Epithelial cell of prostate (primary cell): ENCODE data around the gene PGM5.

Experiments used
- DNase-seq: peaks from one replicate; pipeline ENCODE4 v3.0.0-alpha.2; 2011; ENCODE audit warnings: low read depth, low spot score
- H3K27ac ChIP-seq: fragments of 450-650 bp; 2 replicates; pipeline ENCODE4 v1.5.1; 2017; ENCODE audit warnings: mild to moderate bottlenecking

Gene PGM5

DNA sequence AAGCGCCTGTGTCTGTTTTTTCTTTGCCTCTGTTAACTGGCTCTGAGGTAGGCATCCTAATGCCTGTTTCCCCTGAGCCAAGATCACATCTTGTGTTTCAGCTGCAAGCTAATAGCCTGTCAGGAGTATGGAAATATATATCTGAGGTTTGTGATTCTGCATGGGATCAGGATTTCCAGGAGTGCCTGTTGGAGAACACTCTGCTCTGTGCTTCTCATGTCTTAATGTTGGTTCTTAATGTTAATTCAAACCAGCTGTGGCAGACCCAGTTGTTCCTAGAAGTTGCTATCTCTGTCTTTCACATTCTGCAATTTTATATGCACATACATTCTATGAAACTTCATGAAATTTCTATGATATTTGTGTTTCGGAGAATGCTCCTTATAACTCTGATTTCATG is 72.1 kb downstream of the PGM5 start:
- no peak overlapping the region for H3K27ac ChIP-seq
- DNase-seq: no peak

DNA sequence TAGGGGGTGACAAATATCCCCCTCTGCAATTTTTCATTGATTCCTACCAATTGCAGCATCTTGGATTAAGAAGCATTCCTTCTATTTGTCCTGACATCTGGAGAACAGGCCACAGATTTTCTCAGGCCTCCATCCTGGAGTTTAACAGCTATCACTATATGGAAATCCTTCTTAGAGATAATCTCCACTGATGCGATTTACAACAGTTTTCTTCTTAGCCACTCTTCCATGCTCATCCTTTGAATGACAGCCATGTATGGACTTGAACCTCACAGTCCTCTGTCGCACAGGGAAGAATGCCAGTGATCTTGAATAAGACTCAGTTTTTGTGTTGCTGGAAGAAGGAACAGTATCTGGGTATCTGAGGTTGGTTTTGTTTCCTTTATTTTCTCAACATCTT is 73.2 kb downstream of the PGM5 start:
- DNase-seq: no peak
- H3K27ac ChIP-seq: no peak overlapping the region

DNA sequence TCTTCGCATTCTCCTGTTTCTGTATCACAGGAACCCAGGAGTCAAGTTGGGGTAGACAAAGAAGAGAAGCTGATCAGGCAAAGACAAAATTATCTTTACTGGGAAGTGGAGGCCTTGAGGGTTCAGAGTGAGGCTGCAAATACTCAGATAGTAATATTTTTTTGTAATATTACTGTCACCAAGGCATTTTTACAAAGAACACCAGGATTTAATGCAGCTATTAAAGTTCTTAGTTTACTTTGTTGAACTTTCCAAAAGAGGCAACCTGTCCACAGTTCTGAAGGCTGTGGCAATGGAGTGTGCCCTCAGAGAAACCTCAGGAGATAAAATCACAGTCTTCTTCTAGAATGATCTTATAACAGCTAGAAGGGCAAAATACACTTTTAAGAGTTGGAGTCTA is 74.9 kb downstream of the PGM5 start:
- H3K27ac ChIP-seq: no peak overlapping the region
- no peak for DNase-seq

DNA sequence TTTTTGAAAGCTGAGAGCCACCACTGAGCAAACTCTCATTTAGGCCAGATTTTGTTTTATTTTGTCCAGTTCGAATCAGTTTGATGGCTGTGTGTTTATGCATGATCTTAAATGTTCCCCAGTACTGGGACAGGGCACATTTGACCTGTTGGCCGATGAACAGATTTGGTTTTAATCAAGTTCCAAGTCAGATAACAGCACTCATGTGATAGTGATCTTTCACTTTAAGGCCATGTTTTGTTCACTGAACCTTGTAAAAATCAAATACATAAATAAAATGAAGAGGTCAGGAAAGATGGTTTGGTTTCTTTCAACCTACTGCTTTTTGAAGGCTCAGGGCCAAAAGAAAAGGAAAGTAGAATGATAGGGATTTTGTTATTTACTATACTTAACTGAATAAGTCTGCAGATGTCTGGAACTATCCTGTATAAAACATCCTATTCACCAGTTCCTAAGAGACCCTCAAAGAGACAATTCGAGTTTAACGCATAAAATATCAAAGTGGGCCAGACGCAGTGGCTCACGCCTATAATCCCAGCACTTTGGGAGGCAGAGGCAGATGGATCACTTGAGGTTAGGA is 77.2 kb downstream of the PGM5 start:
- DNase-seq: no peak
- no peak overlapping the region for H3K27ac ChIP-seq

DNA sequence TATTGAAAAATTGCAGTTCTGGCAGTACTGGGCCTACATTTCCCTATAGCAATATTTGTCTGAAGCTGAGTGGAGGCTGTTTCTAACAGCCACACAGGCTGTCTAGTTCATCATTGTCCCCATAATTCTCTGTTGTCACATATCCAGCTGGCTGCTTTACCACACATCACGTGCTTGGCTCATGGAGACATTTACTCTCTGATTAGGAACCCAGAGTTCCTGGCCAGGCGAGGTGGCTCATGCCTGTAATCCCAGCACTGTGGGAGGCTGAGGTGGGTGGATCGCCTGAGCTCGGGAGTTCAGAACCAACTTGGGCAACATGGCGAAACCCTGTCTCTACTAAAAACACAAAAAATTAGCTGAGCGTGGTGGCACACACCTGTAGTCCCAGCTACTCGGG is 81.4 kb downstream of the PGM5 start:
- no peak for DNase-seq
- no peak overlapping the region for H3K27ac ChIP-seq

DNA sequence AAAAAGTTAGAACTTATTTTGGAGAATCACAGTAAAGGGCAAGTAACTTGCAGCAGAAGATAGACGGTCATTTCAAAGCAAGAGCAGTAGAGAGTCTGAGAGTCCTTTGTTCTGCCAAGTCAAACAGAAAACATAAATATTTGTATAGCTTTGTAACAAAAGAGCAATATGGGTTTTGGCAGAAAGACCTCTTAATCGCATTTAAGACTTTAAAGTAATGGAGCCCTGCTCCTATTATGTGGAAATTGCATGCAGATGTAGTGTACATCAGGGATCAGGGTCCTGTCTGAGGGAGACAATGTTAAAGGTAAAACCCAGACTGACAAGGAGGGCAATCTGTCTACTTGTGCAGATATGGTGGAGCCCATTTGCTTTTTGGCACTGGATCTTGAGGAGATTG is 87.2 kb downstream of the PGM5 start:
- no peak for DNase-seq
- H3K27ac ChIP-seq: no peak overlapping the region

DNA sequence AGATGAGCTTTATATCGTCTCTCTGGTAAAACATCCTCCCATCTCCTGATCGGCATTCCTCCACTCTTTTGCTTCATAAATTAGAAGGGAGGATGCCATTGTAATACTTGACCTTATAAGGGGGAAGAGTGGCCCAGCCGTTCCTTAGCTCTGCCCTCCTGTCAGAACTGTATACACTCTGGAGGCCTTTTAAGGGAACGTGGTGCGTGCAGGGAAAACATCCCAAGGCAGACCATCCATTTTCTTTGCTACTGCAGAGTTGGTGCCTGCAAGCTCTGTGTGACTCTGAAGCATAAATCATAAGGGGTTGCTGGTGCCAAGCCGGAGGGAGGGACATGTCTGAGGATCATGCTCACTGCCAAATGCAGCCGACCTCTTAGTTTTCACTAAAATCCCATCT is 90.4 kb downstream of the PGM5 start:
- no peak overlapping the region for H3K27ac ChIP-seq
- DNase-seq: no peak

DNA sequence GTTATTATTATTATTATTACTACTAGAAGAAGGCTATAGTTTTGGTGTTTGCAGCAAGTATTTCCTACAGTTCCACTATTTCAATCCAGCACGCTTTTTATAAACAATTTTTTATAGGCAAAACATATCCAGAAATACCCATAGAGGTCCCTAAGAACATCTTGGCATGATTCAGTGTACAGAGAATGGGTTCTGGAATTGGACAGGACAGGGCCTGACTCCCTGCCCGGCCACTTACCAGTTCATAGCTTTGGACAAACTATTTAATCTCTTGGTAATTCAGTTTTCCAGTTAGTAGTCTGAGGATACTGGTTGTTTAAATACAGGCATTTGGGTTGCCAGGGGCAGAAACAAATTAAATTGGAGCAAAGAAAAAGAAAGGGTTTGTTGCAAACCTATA is 91.2 kb downstream of the PGM5 start:
- H3K27ac ChIP-seq: no peak overlapping the region

DNA sequence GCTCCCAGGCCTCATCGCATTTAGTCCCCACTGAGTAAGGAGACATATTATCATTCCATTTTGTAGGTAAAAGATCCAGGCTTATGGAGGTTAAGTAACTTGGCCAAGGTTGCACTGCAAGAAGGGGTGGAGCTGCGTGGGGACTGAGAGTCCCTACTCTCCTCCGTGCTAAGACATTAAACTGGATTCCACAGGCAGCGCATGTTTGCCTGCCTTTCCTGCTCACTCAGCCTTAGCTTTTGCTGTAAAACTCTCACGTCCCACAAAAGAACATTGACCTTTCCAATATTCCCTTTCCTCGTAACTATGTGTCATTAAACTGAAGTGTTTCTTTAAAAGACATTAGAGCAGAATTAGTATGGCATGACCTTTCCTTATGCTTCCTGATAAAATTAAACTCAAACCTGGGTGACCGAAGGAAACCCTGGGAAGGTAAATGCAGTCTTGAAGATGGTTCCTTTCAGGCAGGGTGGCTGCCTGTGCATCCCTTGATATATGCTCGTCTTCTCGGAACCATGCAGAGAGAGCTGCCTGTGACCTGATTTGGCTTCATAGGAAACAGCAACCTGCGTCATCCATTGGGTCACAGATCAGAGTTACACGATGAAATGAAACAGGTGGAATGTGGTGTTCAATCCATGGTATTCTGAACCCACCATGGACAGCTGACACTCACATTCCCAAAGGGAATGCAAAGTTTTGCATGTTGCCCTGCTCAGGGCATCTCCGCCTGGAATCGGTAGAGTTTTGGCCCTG is 98.3 kb downstream of the PGM5 start:
- DNase-seq: no peak
- no peak overlapping the region for H3K27ac ChIP-seq

More for the DNA sequence above, 91.2 kb downstream of the PGM5 start:
- DNase-seq: no peak

DNA sequence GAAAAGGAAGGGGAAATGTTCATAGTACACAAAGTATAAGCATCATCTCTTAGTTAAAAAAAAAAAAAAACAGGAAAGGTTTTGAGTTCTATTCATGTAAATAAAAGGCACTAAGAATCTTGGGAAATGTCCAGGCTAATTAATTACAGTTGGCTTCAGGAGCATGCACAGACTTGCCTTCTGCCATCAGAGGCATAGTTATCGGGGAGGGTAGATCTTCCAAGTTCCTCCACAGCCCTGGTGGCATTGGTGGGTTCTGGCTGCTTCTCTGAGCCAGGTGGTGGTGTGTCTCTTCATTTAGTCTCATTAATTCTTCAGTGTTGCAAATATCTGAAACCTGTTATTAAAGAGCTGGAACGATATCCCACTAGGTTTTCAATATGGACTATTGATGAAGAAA is 99.0 kb downstream of the PGM5 start:
- DNase-seq: no peak
- no peak overlapping the region for H3K27ac ChIP-seq

DNA sequence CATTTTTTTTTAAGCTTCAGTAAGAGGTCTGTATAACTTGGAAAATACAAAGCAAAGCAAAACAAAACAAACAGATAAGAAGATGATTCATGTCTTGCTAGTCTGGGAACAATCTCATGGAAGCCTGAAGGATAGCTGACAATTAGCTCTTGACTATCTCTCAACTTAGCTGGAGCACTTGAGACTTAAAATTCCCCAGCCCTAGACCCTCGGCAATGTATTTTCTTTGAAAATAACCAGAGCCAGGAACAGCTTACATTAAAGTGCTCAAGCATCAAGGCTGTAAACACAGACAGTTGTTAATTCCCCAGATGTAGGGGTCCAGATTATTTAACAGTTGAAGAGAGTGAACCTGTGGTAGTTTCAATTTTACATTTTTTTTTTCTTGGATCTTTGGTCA is 101.4 kb downstream of the PGM5 start:
- no peak overlapping the region for H3K27ac ChIP-seq
- no peak for DNase-seq

DNA sequence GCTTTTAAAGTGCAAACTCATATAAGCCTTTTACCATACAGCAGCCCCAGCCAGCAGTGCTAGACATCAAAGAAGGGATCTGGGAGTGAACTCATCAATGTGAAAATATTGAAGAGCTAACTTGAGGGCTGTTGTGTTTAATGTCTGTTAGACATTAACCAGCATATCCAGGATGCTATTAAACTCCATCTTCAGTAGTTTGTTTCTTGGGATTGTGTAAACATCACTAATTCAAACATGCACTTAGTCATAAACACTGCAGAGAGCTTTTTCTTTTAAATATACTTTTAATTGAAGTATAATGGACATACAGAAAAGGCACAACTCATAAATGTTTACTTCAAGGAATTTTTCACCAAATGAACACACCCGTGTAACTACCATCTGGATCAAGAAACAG is 102.5 kb downstream of the PGM5 start:
- no peak for DNase-seq
- no peak overlapping the region for H3K27ac ChIP-seq

DNA sequence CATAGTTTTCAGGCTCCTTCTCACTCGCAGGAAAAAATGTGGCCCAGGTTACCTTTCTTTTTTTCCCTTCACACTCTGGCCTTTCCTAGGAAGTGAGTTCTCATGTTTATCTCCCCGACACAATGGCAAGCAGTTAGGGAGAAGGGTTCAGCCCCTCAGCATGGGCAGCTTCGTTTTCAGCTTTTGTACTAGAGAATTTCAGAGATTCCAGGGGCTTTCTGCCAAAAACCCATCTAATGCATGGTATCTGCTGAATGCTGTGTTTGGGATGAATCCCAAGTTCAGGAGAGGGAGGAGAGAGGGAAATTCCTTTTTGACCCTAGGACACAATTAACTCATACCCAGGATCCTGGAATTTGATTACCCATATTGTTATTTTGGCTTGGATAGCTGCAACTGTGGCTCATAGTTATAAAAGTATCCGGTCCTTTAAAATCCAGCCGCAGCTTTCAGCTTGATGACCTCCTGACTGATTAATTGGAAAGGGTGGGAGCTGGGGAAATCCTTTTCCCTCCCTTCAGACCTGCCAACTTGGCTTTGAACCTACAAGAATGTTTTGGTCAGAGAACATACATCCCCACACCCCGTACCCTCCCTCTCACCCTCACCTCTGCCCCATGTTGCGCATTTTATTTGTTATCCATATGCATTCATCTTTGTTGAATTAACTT is 105.8 kb downstream of the PGM5 start:
- DNase-seq: no peak
- H3K27ac ChIP-seq: no peak overlapping the region

DNA sequence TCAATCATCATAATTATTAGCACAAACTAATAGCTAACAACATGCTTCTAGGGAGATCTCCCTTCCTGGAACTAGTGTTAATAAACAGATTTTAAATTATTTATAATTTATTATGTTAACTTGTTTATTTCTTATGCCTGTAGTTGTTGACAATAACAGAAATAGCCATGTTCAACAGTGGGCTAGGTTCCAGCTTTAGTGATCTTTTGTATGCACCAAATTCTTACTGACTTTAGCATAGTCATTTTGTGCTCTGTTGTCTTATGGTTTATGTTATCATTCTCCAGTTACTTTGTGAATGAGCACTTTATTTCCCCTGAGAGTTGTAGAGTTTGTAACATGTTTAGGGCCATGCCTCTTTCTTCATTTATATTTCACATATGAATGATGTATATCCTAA is 113.7 kb downstream of the PGM5 start:
- no peak for DNase-seq
- no peak overlapping the region for H3K27ac ChIP-seq

DNA sequence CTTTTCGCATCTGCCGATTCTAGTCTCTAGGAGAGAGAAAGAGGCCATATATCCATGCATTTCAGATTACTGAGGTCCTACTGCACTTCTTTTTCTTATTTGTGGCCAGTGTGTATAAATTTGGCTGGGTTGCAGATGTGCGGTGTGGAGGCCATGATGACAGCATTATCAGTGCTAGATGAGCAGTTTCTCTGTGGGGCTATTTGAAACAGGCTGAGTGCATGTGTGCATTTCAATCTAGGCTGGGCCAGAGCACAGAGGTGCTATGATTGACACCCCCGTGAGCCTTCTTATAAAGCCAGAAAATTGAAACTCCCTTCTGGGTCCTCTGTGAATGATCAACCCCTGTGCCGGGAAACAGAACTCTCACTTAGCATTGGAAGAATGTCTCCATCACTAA is 114.2 kb downstream of the PGM5 start:
- no peak overlapping the region for H3K27ac ChIP-seq
- no peak for DNase-seq

DNA sequence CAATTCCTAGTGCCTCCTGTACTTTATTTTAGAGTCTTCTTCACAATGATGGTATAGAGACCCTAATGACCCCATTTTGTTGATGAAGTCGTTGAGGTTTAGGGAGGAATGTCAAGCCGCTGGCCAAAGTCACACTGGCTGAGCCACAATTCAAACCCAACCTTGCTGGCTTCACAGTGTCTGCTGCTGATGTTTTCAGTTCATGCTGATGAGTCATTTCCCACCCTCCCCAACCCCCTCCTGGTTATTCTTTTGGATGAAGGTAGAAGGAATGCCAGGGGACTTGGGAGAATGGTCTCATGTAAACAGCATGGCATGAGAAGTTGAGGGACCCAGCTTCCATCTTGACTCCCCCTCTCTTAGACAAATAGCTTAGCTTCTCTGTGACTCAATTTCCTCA is 115.7 kb downstream of the PGM5 start:
- DNase-seq: no peak

DNA sequence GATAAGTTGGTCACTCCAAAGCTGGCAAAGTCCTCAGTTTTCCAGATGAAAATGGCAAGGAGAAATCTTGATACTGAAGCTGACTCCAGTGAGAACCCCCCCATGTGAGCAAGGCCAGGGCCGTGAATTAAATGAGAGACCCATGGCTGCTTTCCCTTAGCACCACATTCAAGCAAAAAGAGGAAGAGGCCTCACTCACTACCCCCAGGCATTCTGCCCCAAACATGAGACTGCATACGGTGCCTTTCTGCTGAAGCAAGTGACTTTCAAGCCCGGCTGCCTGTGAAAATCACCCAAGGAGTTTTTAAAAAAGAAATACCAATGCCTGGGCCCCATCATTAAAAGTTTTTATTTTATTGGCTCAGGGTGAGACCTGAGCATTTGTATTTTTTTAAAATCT is 117.4 kb downstream of the PGM5 start:
- no peak for DNase-seq

More for the DNA sequence above, 115.7 kb downstream of the PGM5 start:
- no peak overlapping the region for H3K27ac ChIP-seq

DNA sequence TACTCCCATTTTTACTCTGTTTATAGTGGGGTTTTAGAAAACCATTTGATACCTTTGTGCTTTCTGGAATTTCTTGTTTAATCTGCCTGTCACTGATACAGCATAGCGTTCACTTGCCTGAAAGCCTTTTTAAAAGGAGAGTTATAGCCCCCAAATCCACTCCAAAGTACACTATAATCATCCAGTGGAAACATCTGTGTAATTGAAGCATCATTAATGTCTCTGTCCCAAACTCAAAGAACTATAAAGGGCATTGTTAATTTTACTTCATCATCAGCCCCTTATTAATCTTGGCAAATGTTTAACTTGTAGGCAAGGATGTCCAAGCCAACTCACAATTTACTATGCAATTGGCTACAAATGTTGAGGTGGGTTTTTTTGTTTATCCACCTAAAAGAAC is 120.0 kb downstream of the PGM5 start:
- no peak for DNase-seq
- no peak overlapping the region for H3K27ac ChIP-seq

More for the DNA sequence above, 117.4 kb downstream of the PGM5 start:
- no peak overlapping the region for H3K27ac ChIP-seq

DNA sequence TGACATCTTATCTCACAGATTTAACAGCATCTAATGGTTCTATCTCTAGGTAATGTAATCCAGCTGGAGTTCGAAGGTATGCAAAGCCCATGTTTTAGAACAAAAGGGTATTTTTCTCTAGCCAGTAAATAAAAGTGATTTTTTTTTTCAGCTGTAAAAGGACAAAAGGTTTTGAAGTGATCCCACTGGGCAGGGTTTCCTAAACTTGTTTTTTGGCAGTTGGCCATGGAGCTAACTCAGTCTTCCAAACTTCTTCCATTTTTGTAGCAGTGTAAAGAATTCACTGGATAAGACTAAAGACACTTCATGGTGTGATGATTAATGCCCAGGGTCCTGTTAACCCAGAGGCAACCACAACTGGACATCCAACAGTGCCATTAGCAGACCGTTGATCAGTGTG is 120.4 kb downstream of the PGM5 start:
- DNase-seq: no peak
- no peak overlapping the region for H3K27ac ChIP-seq

DNA sequence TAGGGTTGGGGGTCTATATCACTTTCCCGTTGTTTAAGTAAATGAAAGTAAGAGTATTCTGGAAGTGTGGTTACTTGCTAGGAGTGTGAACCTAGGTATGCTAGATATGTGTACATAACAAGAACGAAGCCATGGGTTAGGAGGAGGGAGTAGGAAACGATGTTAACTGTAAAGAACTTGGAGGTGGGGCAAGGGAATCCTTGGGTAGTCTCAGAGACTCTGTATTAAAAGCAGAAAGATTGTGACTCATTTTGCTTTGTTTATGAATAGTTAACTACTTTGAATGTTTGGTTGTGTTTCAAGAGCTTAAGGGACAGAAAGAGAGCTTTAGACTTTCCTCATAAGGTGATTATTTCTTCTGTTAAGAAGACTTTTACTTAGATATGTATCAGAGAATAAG is 124.4 kb downstream of the PGM5 start:
- no peak overlapping the region for H3K27ac ChIP-seq
- no peak for DNase-seq

DNA sequence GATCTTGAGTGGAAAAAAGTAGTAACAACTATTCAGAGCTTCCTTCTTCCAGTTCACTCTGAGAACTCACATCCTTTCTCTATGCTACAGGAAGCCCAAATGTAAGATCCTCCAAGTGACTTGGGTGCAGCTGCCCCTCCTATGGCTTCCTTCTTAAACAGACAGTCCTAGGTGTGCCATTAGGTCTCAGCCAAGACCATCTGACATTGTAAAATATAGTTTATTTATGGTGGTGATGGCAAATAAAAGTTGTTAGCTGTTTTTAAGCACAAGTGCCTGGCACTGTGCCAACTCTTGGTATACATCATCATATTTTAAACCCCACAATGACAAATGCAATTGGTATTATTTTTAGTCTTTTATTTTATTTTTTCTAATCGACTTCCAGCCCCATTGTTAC is 126.1 kb downstream of the PGM5 start:
- H3K27ac ChIP-seq: no peak overlapping the region
- no peak for DNase-seq

DNA sequence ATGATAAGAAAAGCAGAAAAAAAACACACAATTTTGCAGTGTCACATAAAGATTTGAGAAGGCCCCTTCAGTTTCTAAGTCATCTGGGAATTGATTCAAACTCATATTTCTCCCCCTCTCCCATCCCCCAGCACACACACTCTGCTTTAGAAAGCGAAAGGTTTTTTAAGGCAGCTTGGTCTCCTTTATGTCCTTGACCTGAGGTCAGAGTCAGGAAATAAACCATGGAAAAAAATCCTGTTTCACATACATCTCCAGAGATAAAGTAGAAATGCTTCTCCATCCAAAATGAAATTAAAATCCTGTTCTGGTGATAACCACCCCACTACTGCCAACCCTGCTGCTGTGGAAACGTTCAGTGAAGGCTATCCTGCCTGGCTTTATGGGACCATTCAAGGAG is 131.7 kb downstream of the PGM5 start:
- no peak overlapping the region for H3K27ac ChIP-seq
- no peak for DNase-seq
